T follicular helper cell (primary cell): ENCODE measurements around the gene UBE2G2.
A peak's percentile ranks its signal among the peaks of the same experiment; 100 is the strongest.

Source experiments
- DNase-seq: peaks from one replicate; pipeline ENCODE4 v3.0.0-alpha.2; 2020; ENCODE audit warnings: low read depth

Gene UBE2G2

GRCh38 chr21:44790368-44790767, 11.3 kb downstream of the UBE2G2 start:
- no peak for DNase-seq

GRCh38 chr21:44789880-44790279, 11.7 kb downstream of the UBE2G2 start:
- no peak for DNase-seq

- DNase-seq, result no peak
Observed at GRCh38 chr21:44785620-44786335, 15.8 kb downstream of the UBE2G2 start.

GRCh38 chr21:44784810-44785209, 16.8 kb downstream of the UBE2G2 start:
- DNase-seq, result no peak

- no peak for DNase-seq
Observed at GRCh38 chr21:44783020-44783696, 18.5 kb downstream of the UBE2G2 start.

GRCh38 chr21:44780767-44781459, 20.7 kb downstream of the UBE2G2 start:
- no peak for DNase-seq

GRCh38 chr21:44780137-44780502, 21.5 kb downstream of the UBE2G2 start:
- no peak for DNase-seq

- DNase-seq, result no peak
Observed at GRCh38 chr21:44779417-44780136, 22.0 kb downstream of the UBE2G2 start.

- no peak for DNase-seq
Observed at GRCh38 chr21:44778983-44779382, 22.6 kb downstream of the UBE2G2 start.

GRCh38 chr21:44778499-44778911, 23.1 kb downstream of the UBE2G2 start:
- DNase-seq, result no peak

- DNase-seq, result no peak
Observed at GRCh38 chr21:44778094-44778493, 23.5 kb downstream of the UBE2G2 start.

GRCh38 chr21:44774972-44775371, 26.6 kb downstream of the UBE2G2 start:
- no peak for DNase-seq

- DNase-seq, result no peak
Observed at GRCh38 chr21:44773291-44773932, 28.2 kb downstream of the UBE2G2 start.

GRCh38 chr21:44771896-44772525, 29.6 kb downstream of the UBE2G2 start:
- no peak for DNase-seq

GRCh38 chr21:44767834-44768831, 33.5 kb downstream of the UBE2G2 start:
- no peak for DNase-seq

- DNase-seq, result no peak
Observed at GRCh38 chr21:44766818-44767354, 34.7 kb downstream of the UBE2G2 start.

GRCh38 chr21:44766014-44766817, 35.4 kb downstream of the UBE2G2 start:
- no peak for DNase-seq

- DNase-seq, result peak; percentile 24
Observed at GRCh38 chr21:44765231-44766013, 36.2 kb downstream of the UBE2G2 start.
